ENCODE data around the gene EXOG. TPM values are rescaled to one million over a fixed set of nuclear protein-coding genes. Genes with fewer than 3 reads are reported as not detected.

Gene EXOG
- total and polyA plus RNA-seq, 2 donors (not counting 1 experiment from before 2014, with no cell fraction given) = 14.2 to 16.4 TPM

- Histone ChIP-seq H3K4me2 (ENCODE audit: extremely low read depth, insufficient read depth, low read length) (no peak overlapping the region), H2AFZ (ENCODE audit: low read length) (no peak overlapping the region), H3K27ac (ENCODE audit: insufficient read depth, low read length) (no peak overlapping the region), H3K79me2 (ENCODE audit: control insufficient read depth, insufficient read depth, low read length) (no peaks in the 10 kb centered on the region), H3K9ac (ENCODE audit: insufficient read depth, low read length) (no peak overlapping the region), H3K4me3 (replicated peaks in 1 of 4; ENCODE audit: control extremely low read depth in 1 of 4, insufficient read depth in 1 of 4, low read depth in 3 of 4, low read length in 4 of 4) (no peak overlapping the region), H4K20me1 (ENCODE audit: control insufficient read depth, extremely low read depth, insufficient read depth, low read length) (no peaks in the 10 kb centered on the region), H3K9me3 (ENCODE audit: control insufficient read depth, insufficient read depth, low read depth, low read length) (no peaks in the 10 kb centered on the region), H3K27me3 (ENCODE audit: control insufficient read depth, insufficient read depth, low read length) (no peaks in the 10 kb centered on the region), H3K4me1 (ENCODE audit: control insufficient read depth, extremely low read depth, insufficient read depth, low read length) (no peaks in the 10 kb centered on the region), H3K36me3 (ENCODE audit: control insufficient read depth, insufficient read depth, low read length) (peaks cover 2% of the 10 kb centered on the region)
- DNase-seq (ENCODE audit: low read depth in 2 of 2) = no peak
- no peak for TF ChIP-seq EZH2 (IDR thresholded peaks at IDR 0.05; ENCODE audit: low read length, missing control alignments)
- TF ChIP-seq CTCF (conservative IDR thresholded peaks at IDR 0.05 in 1 of 2, IDR thresholded peaks at IDR 0.05 in 1 of 2; ENCODE audit: low read depth in 1 of 2, low read length in 2 of 2) = no peak
Observed at GRCh38 chr3:38477057-38477820, 18.9 kb upstream of the EXOG start.

DNA sequence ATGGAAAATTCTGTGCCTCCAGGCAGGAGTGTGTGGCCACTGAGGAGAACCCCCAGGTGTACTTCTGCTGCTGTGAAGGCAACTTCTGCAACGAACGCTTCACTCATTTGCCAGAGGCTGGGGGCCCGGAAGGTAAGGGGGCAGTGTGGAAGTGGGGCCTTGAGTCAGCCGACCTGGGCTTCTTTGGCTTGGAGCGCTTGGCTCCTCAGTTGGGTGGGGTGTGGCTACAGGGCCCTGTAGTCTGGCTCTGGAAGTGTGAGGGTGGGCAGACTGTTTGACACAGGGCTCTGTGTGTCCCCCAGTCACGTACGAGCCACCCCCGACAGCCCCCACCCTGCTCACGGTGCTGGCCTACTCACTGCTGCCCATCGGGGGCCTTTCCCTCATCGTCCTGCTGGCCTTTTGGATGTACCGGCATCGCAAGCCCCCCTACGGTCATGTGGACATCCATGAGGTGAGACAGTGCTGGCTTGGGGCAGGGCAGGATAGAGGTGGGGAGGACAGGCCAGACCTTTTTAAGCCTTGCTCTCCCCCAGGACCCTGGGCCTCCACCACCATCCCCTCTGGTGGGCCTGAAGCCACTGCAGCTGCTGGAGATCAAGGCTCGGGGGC lies 18.2 kb upstream of the EXOG start:
- Histone ChIP-seq H3K79me2 (ENCODE audit: control insufficient read depth, insufficient read depth, low read length) (no peaks in the 10 kb centered on the region), H3K4me2 (ENCODE audit: extremely low read depth, insufficient read depth, low read length) (no peak overlapping the region), H3K27ac (ENCODE audit: insufficient read depth, low read length) (no peak overlapping the region), H3K27me3 (ENCODE audit: control insufficient read depth, insufficient read depth, low read length) (no peaks in the 10 kb centered on the region), H3K9ac (ENCODE audit: insufficient read depth, low read length) (no peak overlapping the region), H2AFZ (ENCODE audit: low read length) (no peak overlapping the region), H3K9me3 (ENCODE audit: control insufficient read depth, insufficient read depth, low read depth, low read length) (no peaks in the 10 kb centered on the region), H3K36me3 (ENCODE audit: control insufficient read depth, insufficient read depth, low read length) (peaks cover 2% of the 10 kb centered on the region), H4K20me1 (ENCODE audit: control insufficient read depth, extremely low read depth, insufficient read depth, low read length) (no peaks in the 10 kb centered on the region), H3K4me1 (ENCODE audit: control insufficient read depth, extremely low read depth, insufficient read depth, low read length) (no peaks in the 10 kb centered on the region), H3K4me3 (replicated peaks in 1 of 4; ENCODE audit: control extremely low read depth in 1 of 4, insufficient read depth in 1 of 4, low read depth in 3 of 4, low read length in 4 of 4) (no peak overlapping the region)
- TF ChIP-seq EZH2 (IDR thresholded peaks at IDR 0.05; ENCODE audit: low read length, missing control alignments) (no peak), CTCF (conservative IDR thresholded peaks at IDR 0.05 in 1 of 2, IDR thresholded peaks at IDR 0.05 in 1 of 2; ENCODE audit: low read depth in 1 of 2, low read length in 2 of 2) (no peak)
- no peak for DNase-seq (ENCODE audit: low read depth in 2 of 2)

- no peak overlapping the region for H2AFZ ChIP-seq (ENCODE audit: low read length)
- TF ChIP-seq EZH2 (IDR thresholded peaks at IDR 0.05; ENCODE audit: low read length, missing control alignments) = no peak
- TF ChIP-seq CTCF (conservative IDR thresholded peaks at IDR 0.05 in 1 of 2, IDR thresholded peaks at IDR 0.05 in 1 of 2; ENCODE audit: low read depth in 1 of 2, low read length in 2 of 2) = no peak
- H3K4me2 ChIP-seq (ENCODE audit: extremely low read depth, insufficient read depth, low read length) = no peak overlapping the region
- no peak for DNase-seq (ENCODE audit: low read depth in 2 of 2)
- no peaks in the 10 kb centered on the region for H3K4me1 ChIP-seq (ENCODE audit: control insufficient read depth, extremely low read depth, insufficient read depth, low read length)
- H3K9ac ChIP-seq (ENCODE audit: insufficient read depth, low read length) = no peak overlapping the region
- no peaks in the 10 kb centered on the region for H3K27me3 ChIP-seq (ENCODE audit: control insufficient read depth, insufficient read depth, low read length)
- peaks cover 2% of the 10 kb centered on the region for H3K36me3 ChIP-seq (ENCODE audit: control insufficient read depth, insufficient read depth, low read length)
- no peaks in the 10 kb centered on the region for H4K20me1 ChIP-seq (ENCODE audit: control insufficient read depth, extremely low read depth, insufficient read depth, low read length)
- H3K27ac ChIP-seq (ENCODE audit: insufficient read depth, low read length) = no peak overlapping the region
- H3K4me3 ChIP-seq (replicated peaks in 1 of 4; ENCODE audit: control extremely low read depth in 1 of 4, insufficient read depth in 1 of 4, low read depth in 3 of 4, low read length in 4 of 4) = no peak overlapping the region
- H3K79me2 ChIP-seq (ENCODE audit: control insufficient read depth, insufficient read depth, low read length) = no peaks in the 10 kb centered on the region
- no peaks in the 10 kb centered on the region for H3K9me3 ChIP-seq (ENCODE audit: control insufficient read depth, insufficient read depth, low read depth, low read length)
Observed at GRCh38 chr3:38478901-38479300, 17.2 kb upstream of the EXOG start.

Data from fibroblast of lung (primary cell).